GM10847 (cell line): ENCODE data around the gene CALML5.

Source experiments
- POLR2A ChIP-seq: IDR thresholded peaks from 2 replicates; pipeline ENCODE4 v1.6.1; 2011; ENCODE audit not compliant: insufficient read length; ENCODE audit errors: extremely low read depth

The CALML5 gene

DNA sequence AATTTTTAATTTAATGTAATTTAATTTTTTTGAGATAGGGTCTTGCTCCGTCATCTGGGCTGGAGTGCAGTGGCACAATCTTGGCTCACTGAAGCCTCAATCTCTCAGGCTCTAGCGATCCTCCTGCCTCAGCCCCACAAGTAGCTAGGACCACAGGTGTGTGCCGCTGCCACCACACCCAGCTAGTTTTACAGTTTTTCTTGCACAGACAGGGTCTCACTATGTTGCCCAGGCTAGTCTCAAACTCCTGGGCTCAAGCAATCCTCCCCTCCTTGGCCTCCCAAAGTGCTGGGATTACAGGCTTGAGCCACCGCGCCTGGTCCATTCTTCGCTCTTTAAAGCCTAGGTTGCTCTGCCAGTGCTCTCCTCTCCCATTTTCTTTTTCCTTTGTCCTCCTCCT, 38.3 kb upstream of the CALML5 start:
- TF ChIP-seq POLR2A: no peak

DNA sequence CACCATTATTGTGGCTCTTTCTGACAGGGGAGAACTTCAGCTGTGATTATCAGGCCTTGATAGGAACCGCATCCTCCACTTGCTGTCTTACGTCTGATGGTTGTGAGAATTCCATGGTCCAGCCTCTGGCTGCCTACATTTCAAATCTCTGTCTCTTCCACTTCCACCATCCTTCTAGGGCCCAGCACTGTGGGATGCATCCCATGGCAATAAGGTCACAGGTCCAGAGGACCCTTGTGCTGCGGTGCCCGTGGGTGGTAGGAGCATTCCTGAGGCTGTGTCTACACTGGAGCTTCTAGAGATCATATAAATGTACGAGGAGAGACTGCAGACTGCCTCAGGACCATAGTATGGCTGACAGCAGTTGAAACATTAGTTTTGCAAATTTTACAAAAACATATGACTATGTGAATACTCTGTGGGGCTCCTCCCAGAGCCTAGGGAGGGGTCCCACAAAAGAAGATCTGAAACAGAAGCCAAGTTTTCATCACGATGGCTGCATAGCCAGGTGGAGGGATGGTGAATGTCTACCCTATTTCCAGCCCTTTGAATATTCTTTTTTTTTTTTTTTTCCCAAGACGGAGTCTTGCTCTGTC, 37.2 kb upstream of the CALML5 start:
- no peak for TF ChIP-seq POLR2A

- TF ChIP-seq POLR2A: no peak
Observed at GRCh38 chr10:5534880-5535856, 35.8 kb upstream of the CALML5 start.

DNA sequence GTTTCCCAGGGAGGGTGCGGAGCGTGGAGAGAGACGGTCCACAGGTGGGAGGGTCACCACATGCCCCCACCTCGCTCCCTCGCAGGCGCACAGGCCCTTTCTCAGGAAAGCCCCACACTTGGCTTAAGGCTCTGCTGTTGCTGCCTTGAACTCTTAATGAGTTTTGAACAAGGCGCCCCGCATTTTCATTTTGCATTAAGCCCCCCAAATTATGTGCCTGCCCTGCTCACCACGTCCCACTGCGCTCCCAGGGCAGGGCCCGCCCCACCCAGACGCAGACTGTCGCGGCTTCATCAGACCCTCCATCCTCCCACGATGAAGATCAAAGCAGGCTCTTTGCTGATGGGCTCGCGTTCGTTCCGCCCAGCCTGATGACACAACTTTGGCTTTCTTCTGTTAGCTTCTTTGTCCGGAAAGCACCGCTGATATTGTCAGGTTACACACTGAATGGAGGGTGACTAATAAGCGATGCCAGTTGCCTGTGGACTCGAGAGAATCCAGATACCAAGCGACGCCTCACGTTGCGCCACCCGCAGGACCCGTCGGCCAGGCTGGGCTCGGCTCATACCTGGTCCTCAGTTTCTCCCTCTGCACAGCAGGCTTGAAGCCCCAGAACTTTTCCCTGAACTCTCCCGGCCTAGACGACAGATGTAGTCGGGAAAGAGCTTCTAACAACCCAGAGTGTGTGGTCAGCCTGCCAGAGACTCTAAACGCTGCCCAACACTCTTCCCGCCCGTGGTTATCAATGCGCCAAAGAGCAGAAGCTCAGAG, 34.9 kb upstream of the CALML5 start:
- TF ChIP-seq POLR2A: no peak

GRCh38 chr10:5533098-5533731, 33.8 kb upstream of the CALML5 start:
- no peak for TF ChIP-seq POLR2A

GRCh38 chr10:5532618-5533097, 33.3 kb upstream of the CALML5 start:
- TF ChIP-seq POLR2A: no peak

- no peak for TF ChIP-seq POLR2A
Observed at GRCh38 chr10:5532307-5532605, 32.9 kb upstream of the CALML5 start.

- TF ChIP-seq POLR2A: no peak
Observed at GRCh38 chr10:5531558-5532306, 32.4 kb upstream of the CALML5 start.

DNA sequence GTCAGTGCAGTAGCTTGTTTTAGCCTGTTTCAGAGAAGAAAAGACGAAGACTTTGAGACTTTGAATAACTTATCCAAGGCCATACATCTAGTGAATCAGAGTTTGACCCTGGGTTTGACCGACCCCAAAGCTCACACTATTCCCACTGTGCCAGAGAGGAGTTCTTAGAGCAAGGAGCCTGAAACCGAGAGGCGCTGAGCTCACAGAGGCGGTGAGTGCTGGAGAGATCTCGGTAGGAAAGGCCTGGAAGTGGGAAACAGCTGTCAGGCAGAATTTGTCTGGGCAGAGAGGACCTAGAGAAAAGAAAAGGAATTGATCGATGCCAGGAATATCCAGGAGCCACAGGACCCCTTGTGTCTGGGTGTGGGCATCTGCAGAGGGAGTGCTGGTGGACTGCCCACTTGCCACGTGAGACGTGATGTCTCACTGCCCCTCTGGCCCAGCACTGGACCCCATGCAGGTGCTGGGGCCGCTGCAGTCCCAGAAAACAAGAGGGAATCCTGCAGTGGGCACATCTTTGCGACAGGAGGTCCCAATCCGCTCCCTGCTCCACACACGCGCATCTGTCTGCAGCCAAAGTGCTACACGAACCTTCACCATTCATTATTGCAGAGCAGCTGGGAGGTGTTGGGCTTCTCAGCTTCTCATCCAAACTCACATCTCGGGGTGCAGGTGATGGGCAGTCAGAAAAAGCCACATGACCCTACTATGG, 31.6 kb upstream of the CALML5 start:
- TF ChIP-seq POLR2A: no peak

DNA sequence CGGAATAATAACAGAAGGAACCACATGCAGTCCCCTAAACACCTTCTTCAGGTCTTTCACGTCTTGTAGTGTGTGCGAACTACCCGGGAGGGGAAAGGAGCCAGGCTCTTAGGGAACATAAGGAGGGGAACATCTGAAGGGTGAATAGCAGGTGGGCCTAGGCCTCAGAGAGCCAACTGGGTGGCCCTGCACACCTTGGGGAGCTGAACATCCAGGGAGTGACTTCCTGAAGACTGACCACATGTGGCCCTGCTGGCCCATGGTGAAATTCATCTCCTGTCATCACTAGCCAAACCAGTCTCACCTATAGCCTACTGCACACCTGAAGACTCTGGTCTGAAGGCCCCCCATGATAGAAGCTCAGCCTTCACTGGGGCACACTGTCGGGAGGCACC, 31.0 kb upstream of the CALML5 start:
- TF ChIP-seq POLR2A: no peak

GRCh38 chr10:5529702-5530411, 30.5 kb upstream of the CALML5 start:
- TF ChIP-seq POLR2A: no peak

- TF ChIP-seq POLR2A: no peak
Observed at GRCh38 chr10:5528989-5529701, 29.8 kb upstream of the CALML5 start.
